SK-N-SH treated with all-trans-retinoic acid at 6 μM for 48 hours (cell line): ENCODE results near the gene KSR2.

Experiments used
- ARNTL ChIP-seq: fragments of 450-650 bp; formaldehyde crosslinking; IDR thresholded peaks from 2 replicates; pipeline ENCODE4 v1.5.0; 2020; ENCODE audit warnings: low read depth, mild to moderate bottlenecking, moderate library complexity, borderline replicate concordance
- ESRRG ChIP-seq: fragments of 250-450 bp; sonication (Bioruptor Pico); IDR thresholded peaks from 2 replicates; pipeline ENCODE4 v1.6.1; 2021; ENCODE audit warnings: mild to moderate bottlenecking
- PATZ1 ChIP-seq: fragments of 250-450 bp; sonication (Bioruptor Pico); IDR thresholded peaks from 2 replicates; pipeline ENCODE4 v1.8.0; 2020; ENCODE audit warnings: mild to moderate bottlenecking, moderate library complexity, borderline replicate concordance
- POU6F1 ChIP-seq: fragments of 250-450 bp; sonication (Bioruptor Pico); IDR thresholded peaks from 2 replicates; pipeline ENCODE4 v1.8.0; 2021; ENCODE audit warnings: low read depth, mild to moderate bottlenecking, moderate library complexity, borderline replicate concordance
- RARB ChIP-seq: fragments of 250-450 bp; sonication (Bioruptor Pico); IDR thresholded peaks from 2 replicates; pipeline ENCODE4 v1.8.0; 2021; ENCODE audit warnings: mild to moderate bottlenecking, moderate library complexity
- SNAI2 ChIP-seq: fragments of 250-450 bp; sonication (Bioruptor Pico); IDR thresholded peaks from 2 replicates; pipeline ENCODE4 v1.5.0; 2020; ENCODE audit warnings: mild to moderate bottlenecking, moderate library complexity
- TSHZ2 ChIP-seq: fragments of 250-450 bp; sonication (Bioruptor Pico); IDR thresholded peaks from 2 replicates; pipeline ENCODE4 v1.5.0; 2020; ENCODE audit warnings: mild to moderate bottlenecking, moderate library complexity
- ZFP3 ChIP-seq: fragments of 250-450 bp; sonication (Bioruptor Pico); IDR thresholded peaks from 2 replicates; pipeline ENCODE4 v1.5.0; 2020; ENCODE audit warnings: mild to moderate bottlenecking, moderate library complexity
- ZFP30 ChIP-seq: fragments of 450-650 bp; formaldehyde crosslinking; IDR thresholded peaks from 2 replicates; pipeline ENCODE4 v1.5.0; 2022; ENCODE audit warnings: mild to moderate bottlenecking, moderate library complexity
- ZNF70 ChIP-seq: fragments of 450-650 bp; formaldehyde crosslinking; IDR thresholded peaks from 2 replicates; pipeline ENCODE4 v1.5.0; 2020; ENCODE audit warnings: mild to moderate bottlenecking, moderate library complexity
- ZNF8 ChIP-seq: fragments of 450-650 bp; formaldehyde crosslinking; IDR thresholded peaks from 2 replicates; pipeline ENCODE4 v1.5.0; 2020; ENCODE audit warnings: mild to moderate bottlenecking, moderate library complexity

- no peak for TF ChIP-seq TSHZ2
- no peak for TF ChIP-seq RARB (CRISPR knock-in tag)
- TF ChIP-seq ZNF70, result no peak
- no peak for TF ChIP-seq SNAI2 (CRISPR knock-in tag)
- no peak for TF ChIP-seq ZFP3 (CRISPR knock-in tag)
- TF ChIP-seq ZFP30 (CRISPR knock-in tag), result no peak
- no peak for TF ChIP-seq ESRRG (CRISPR knock-in tag)
- no peak for TF ChIP-seq ARNTL (CRISPR knock-in tag)
- TF ChIP-seq POU6F1 (CRISPR knock-in tag), result no peak
- no peak for TF ChIP-seq PATZ1 (CRISPR knock-in tag)
- TF ChIP-seq ZNF8 (CRISPR knock-in tag), result no peak
Measured at GRCh38 chr12:117583677-117584225, 385.0 kb downstream of the KSR2 start.
